RWPE1 (cell line): ENCODE results near the gene LY6G6C.

Source experiments
- CTCF ChIA-PET: fragments of 350-600 bp; sonication (Branson Sonifier 250); formaldehyde crosslinking; extraction: SDS; loops from one replicate; lab custom pipeline; 2021; lab: Yijun Ruan, JAX
- POLR2A ChIA-PET: fragments of 400-600 bp; formaldehyde crosslinking; extraction: SDS; loops from one replicate; lab custom pipeline; 2020; ENCODE audit warnings: antibody characterized with exemption; ENCODE audit not compliant: low non-redundant PET; lab: Yijun Ruan, JAX
- DNase-seq: peaks from one replicate; pipeline ENCODE4 v3.0.0; 2012; ENCODE audit warnings: low spot score
- H3K27ac ChIP-seq: fragments of 450-650 bp; 2 replicates; pipeline ENCODE4 v1.5.1; 2017
- TF ChIP-seq, protein P1 (sequence below): fragments of 450-650 bp; conservative IDR thresholded peaks from 2 replicates; pipeline ENCODE4 v1.5.1; 2017; ENCODE audit warnings: low read depth, mild to moderate bottlenecking

The LY6G6C gene

GRCh38 chr6:31680226-31681134 lies 41.1 kb downstream of the LY6G6C start, which contains the start of gene LY6G5C:
LY6G5C (minus strand) TSS chr6:31681067; CDS start chr6:31680373, 694 bp downstream.
- CTCF ChIA-PET, result interaction anchor here (0.6 to 1.4 kb wide), 11 partner anchors 9 to 243 kb away, joined by 3 to 8 read pairs (median 4); no protein-coding TSS in a partner anchor
- POLR2A ChIA-PET, result interaction anchor here (0.7 kb wide), 1 partner anchor 180 kb away, joined by 3 read pairs; no protein-coding TSS in a partner anchor
- H3K27ac ChIP-seq, result peak within 1 kb of the TSS; percentile 82
- peak; percentile 84 for DNase-seq
- TF ChIP-seq, protein P1, sequence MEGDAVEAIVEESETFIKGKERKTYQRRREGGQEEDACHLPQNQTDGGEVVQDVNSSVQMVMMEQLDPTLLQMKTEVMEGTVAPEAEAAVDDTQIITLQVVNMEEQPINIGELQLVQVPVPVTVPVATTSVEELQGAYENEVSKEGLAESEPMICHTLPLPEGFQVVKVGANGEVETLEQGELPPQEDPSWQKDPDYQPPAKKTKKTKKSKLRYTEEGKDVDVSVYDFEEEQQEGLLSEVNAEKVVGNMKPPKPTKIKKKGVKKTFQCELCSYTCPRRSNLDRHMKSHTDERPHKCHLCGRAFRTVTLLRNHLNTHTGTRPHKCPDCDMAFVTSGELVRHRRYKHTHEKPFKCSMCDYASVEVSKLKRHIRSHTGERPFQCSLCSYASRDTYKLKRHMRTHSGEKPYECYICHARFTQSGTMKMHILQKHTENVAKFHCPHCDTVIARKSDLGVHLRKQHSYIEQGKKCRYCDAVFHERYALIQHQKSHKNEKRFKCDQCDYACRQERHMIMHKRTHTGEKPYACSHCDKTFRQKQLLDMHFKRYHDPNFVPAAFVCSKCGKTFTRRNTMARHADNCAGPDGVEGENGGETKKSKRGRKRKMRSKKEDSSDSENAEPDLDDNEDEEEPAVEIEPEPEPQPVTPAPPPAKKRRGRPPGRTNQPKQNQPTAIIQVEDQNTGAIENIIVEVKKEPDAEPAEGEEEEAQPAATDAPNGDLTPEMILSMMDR, result peak; percentile 72

- DNase-seq, result no peak
- H3K27ac ChIP-seq, result no peak overlapping the region
- CTCF ChIA-PET, result no interaction called here
- TF ChIP-seq, protein P1, result no peak
- POLR2A ChIA-PET, result no interaction called here
These were observed 43.6 kb downstream of the LY6G6C start for GRCh38 chr6:31677955-31678354.

GRCh38 chr6:31676904-31677303 lies 44.6 kb downstream of the LY6G6C start:
- CTCF ChIA-PET, result no interaction called here
- TF ChIP-seq, protein P1, result no peak
- POLR2A ChIA-PET, result no interaction called here
- no peak for DNase-seq
- H3K27ac ChIP-seq, result no peak overlapping the region

DNA sequence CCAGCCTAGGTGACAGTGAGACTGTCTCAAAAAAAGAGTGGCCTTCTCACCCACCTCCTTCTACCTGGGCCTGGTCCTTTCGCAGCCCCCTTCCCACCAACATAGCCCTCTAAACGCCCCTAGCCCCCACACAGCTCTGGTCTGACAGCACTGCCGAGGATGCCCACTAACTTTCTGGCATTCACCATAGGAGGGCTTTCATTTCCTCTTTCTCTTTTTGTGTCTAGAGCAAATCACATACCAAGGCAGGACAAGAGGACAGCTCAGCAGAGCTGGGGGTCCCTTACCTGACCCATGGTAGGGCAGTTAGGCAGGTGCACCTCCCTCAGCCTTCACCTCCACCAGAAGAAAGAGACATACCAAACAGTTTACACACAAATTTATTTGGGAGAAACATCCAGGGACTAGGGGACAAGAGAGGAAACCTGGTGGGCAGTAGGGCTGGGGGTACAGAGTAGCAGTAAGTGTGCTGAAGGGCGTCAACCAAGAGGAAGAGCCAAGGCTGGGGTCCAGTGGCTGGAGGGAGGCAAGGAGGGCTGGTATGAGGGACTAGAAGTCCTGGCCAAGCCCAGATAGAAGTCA lies 45.1 kb downstream of the LY6G6C start:
- CTCF ChIA-PET, result no interaction called here
- POLR2A ChIA-PET, result no interaction called here
- no peak for DNase-seq
- TF ChIP-seq, protein P1, result no peak
- no peak overlapping the region for H3K27ac ChIP-seq

- H3K27ac ChIP-seq, result 0 out of 2 replicates have a peak within 1 kb of the TSS, but pooled peaks have one; percentile 4
- CTCF ChIA-PET, result no interaction called here
These were observed 51.9 kb downstream of the LY6G6C start, which contains the start of gene LY6G5B for GRCh38 chr6:31669676-31670075. LY6G5B (plus strand) TSS chr6:31669976; CDS start chr6:31670951, 975 bp downstream.

More at GRCh38 chr6:31669676-31670075, 51.9 kb downstream of the LY6G6C start, which contains the start of gene LY6G5B:
- no peak for DNase-seq
- TF ChIP-seq, protein P1, result no peak
- POLR2A ChIA-PET, result interaction anchor here (0.7 kb wide), 1 partner anchor 25 kb away, joined by 3 read pairs; no protein-coding TSS in a partner anchor
